ENCODE data around the gene CCDC158. TPM values are rescaled to one million over a fixed set of nuclear protein-coding genes. Genes with fewer than 3 reads are reported as not detected.

Gene CCDC158
- total and polyA plus RNA-seq, 12 donors: 0.01 to 1.0 (median 0.29) TPM

GRCh38 chr4:76384052-76384451 is 36.9 kb downstream of the CCDC158 start:
- intact Hi-C loops (cut with DNase I): no loop called here
- H3K27me3 ChIP-seq: no peaks in the 10 kb centered on the region
- H3K9me3 ChIP-seq: peaks cover 0 to 18% (median 0%) of the 10 kb centered on the region in 11 donors
- 57 to 65% methylated on average over 4 of the region's 4 CpGs for WGBS, 2 donors
- ATAC-seq: no peak
- no peak for TF ChIP-seq CTCF (IDR thresholded peaks at IDR 0.05)
- no peaks in the 10 kb centered on the region for H3K36me3 ChIP-seq
- no peaks in the 10 kb centered on the region for H3K4me1 ChIP-seq
- H3K4me3 ChIP-seq: no peak overlapping the region
- no peak overlapping the region for H3K27ac ChIP-seq
- no peak for DNase-seq

- H3K27ac ChIP-seq: no peak overlapping the region
- TF ChIP-seq CTCF (IDR thresholded peaks at IDR 0.05): no peak
- peaks cover 0 to 12% (median 0%) of the 10 kb centered on the region in 11 donors for H3K9me3 ChIP-seq
- no peaks in the 10 kb centered on the region for H3K27me3 ChIP-seq
- H3K4me3 ChIP-seq: no peak overlapping the region
- no peak for ATAC-seq
- no peaks in the 10 kb centered on the region for H3K36me3 ChIP-seq
- DNase-seq: no peak
- peaks cover 0 to 4% (median 0%) of the 10 kb centered on the region in 9 donors for H3K4me1 ChIP-seq
- intact Hi-C loops (cut with DNase I): no loop called here
- 97 to 98% methylated on average over 2 of the region's 2 CpGs for WGBS, 2 donors
Observed at GRCh38 chr4:76383001-76383400, 37.9 kb downstream of the CCDC158 start.

GRCh38 chr4:76381986-76382385 is 39.0 kb downstream of the CCDC158 start:
- WGBS, 2 donors: 81 to 86% methylated on average over 3 of the region's 3 CpGs
- intact Hi-C loops (cut with DNase I): no loop called here

GRCh38 chr4:76380561-76380960 is 40.4 kb downstream of the CCDC158 start:
- no peak for TF ChIP-seq CTCF (IDR thresholded peaks at IDR 0.05)
- no peak overlapping the region for H3K4me3 ChIP-seq
- no peak overlapping the region for H3K27ac ChIP-seq
- DNase-seq (no peak), ATAC-seq (no peak)
- intact Hi-C loops (cut with DNase I): no loop called here
- H3K9me3 ChIP-seq: peaks cover 0 to 12% (median 0%) of the 10 kb centered on the region in 11 donors
- 92 to 96% methylated on average over 6 of the region's 6 CpGs for WGBS, 2 donors
- H3K36me3 ChIP-seq: no peaks in the 10 kb centered on the region
- peaks cover 0 to 7% (median 0%) of the 10 kb centered on the region in 9 donors for H3K4me1 ChIP-seq
- H3K27me3 ChIP-seq: no peaks in the 10 kb centered on the region

More at GRCh38 chr4:76381986-76382385, 39.0 kb downstream of the CCDC158 start:
- Histone ChIP-seq H3K4me1 (peaks cover 0 to 7% (median 0%) of the 10 kb centered on the region in 9 donors), H3K9me3 (peaks cover 0 to 12% (median 0%) of the 10 kb centered on the region in 11 donors), H3K27me3 (no peaks in the 10 kb centered on the region), H3K36me3 (no peaks in the 10 kb centered on the region), H3K4me3 (no peak overlapping the region), H3K27ac (no peak overlapping the region)
- no peak for TF ChIP-seq CTCF (IDR thresholded peaks at IDR 0.05)
- ATAC-seq (no peak), DNase-seq (no peak)
